ENCODE measurements around the gene ATP1A2. TPM values are rescaled to one million over a fixed set of nuclear protein-coding genes. Genes with fewer than 3 reads are reported as not detected.

The ATP1A2 gene
- total and polyA plus RNA-seq, 2 experiments from 2014 or later: 4.9 to 17.7 TPM

- H3K9me3 Mint-ChIP-seq: no peaks in the 10 kb centered on the region
Measured at GRCh38 chr1:160122978-160123495, 7.5 kb downstream of the ATP1A2 start.

GRCh38 chr1:160123726-160124125 is 8.2 kb downstream of the ATP1A2 start:
- H3F3A ChIP-seq (replicated peaks; ENCODE audit: low read depth): no peaks in the 10 kb centered on the region
- Mint-ChIP-seq H3K27ac (no peak overlapping the region), H3K27me3 (ENCODE audit: insufficient read depth, low read depth, poor library complexity) (peaks cover 4% of the 10 kb centered on the region), H3K4me1 (peaks cover 21% of the 10 kb centered on the region), H3K36me3 (ENCODE audit: low read depth) (peaks cover 84% of the 10 kb centered on the region), H3K9me3 (no peaks in the 10 kb centered on the region), H3K4me3 (no peak overlapping the region)
- no peaks in the 10 kb centered on the region for H3K9me2 ChIP-seq (ENCODE audit: insufficient read depth)
- no peak overlapping the region for H3K27ac ChIP-seq (ENCODE audit: low read depth)
- H3K4me1 ChIP-seq (ENCODE audit: insufficient read depth): no peaks in the 10 kb centered on the region
- no peaks in the 10 kb centered on the region for H4K20me1 ChIP-seq (replicated peaks; ENCODE audit: insufficient read depth)
- H3K36me3 ChIP-seq (ENCODE audit: insufficient read depth): no peaks in the 10 kb centered on the region
- no peaks in the 10 kb centered on the region for H3K27me3 ChIP-seq (ENCODE audit: insufficient read depth)
- DNase-seq (ENCODE audit: low spot score) (no peak), ATAC-seq (no peak)
- no peak overlapping the region for H3K4me3 ChIP-seq
- H2AFZ ChIP-seq: no peak overlapping the region
- no peaks in the 10 kb centered on the region for H3K79me2 ChIP-seq (replicated peaks; ENCODE audit: insufficient read depth)
- no peak overlapping the region for H3K4me2 ChIP-seq
- TF ChIP-seq ZNF114 (CRISPR knock-in tag; IDR thresholded peaks at IDR 0.05) (no peak), EZH2phosphoT487 (IDR thresholded peaks at IDR 0.05; ENCODE audit: unreplicated experiment) (no peak), NANOG (IDR thresholded peaks at IDR 0.05; ENCODE audit: borderline replicate concordance) (no peak), CREB1 (CRISPR knock-in tag; IDR thresholded peaks at IDR 0.05; ENCODE audit: low read depth) (no peak), POLR2AphosphoS5 (IDR thresholded peaks at IDR 0.05; ENCODE audit: low read depth) (no peak), EZH2 (IDR thresholded peaks at IDR 0.05; ENCODE audit: low read depth, unreplicated experiment) (no peak), ZNF331 (CRISPR knock-in tag; IDR thresholded peaks at IDR 0.05; ENCODE audit: low read depth) (no peak)

More at GRCh38 chr1:160122978-160123495, 7.5 kb downstream of the ATP1A2 start:
- Mint-ChIP-seq H3K4me3 (no peak overlapping the region), H3K4me1 (peaks cover 28% of the 10 kb centered on the region), H3K27me3 (ENCODE audit: insufficient read depth, low read depth, poor library complexity) (peaks cover 4% of the 10 kb centered on the region), H3K36me3 (ENCODE audit: low read depth) (peaks cover 77% of the 10 kb centered on the region), H3K27ac (no peak overlapping the region)
- DNase-seq (ENCODE audit: low spot score) (no peak), ATAC-seq (no peak)
- H2AFZ ChIP-seq: no peak overlapping the region
- H3K27me3 ChIP-seq (ENCODE audit: insufficient read depth): no peaks in the 10 kb centered on the region
- no peaks in the 10 kb centered on the region for H3K9me2 ChIP-seq (ENCODE audit: insufficient read depth)
- peaks cover 6% of the 10 kb centered on the region; the same call in 1 of the 2 replicates for H3K4me1 ChIP-seq (ENCODE audit: insufficient read depth)
- H3K4me2 ChIP-seq: no peak overlapping the region
- H3K4me3 ChIP-seq: no peak overlapping the region
- H3K36me3 ChIP-seq (ENCODE audit: insufficient read depth): no peaks in the 10 kb centered on the region
- H3K79me2 ChIP-seq (replicated peaks; ENCODE audit: insufficient read depth): no peaks in the 10 kb centered on the region
- H3F3A ChIP-seq (replicated peaks; ENCODE audit: low read depth): no peaks in the 10 kb centered on the region
- H3K27ac ChIP-seq (ENCODE audit: low read depth): no peak overlapping the region
- TF ChIP-seq ETS1 (IDR thresholded peaks at IDR 0.05) (no peak), CTCF (conservative IDR thresholded peaks at IDR 0.05; ENCODE audit: low read depth in 2 of 2) (no peak), ZNF114 (CRISPR knock-in tag; IDR thresholded peaks at IDR 0.05) (no peak), EZH2phosphoT487 (IDR thresholded peaks at IDR 0.05; ENCODE audit: unreplicated experiment) (no peak), NANOG (IDR thresholded peaks at IDR 0.05; ENCODE audit: borderline replicate concordance) (no peak)
- H4K20me1 ChIP-seq (replicated peaks; ENCODE audit: insufficient read depth): no peaks in the 10 kb centered on the region
